Keratinocyte (primary cell): ENCODE data around the gene CWC22. TPM values are rescaled to one million over a fixed set of nuclear protein-coding genes. Genes with fewer than 3 reads are reported as not detected.

Experiments used
- DNase-seq: peaks from one replicate; pipeline ENCODE4 v3.0.0-alpha.2; 2011; ENCODE audit warnings: low read depth, missing footprints, low spot score
- FAIRE-seq: peaks from 2 replicates; lab custom pipeline; 2011; peaks lifted over from hg19 to GRCh38; lab: Jason Lieb, UNC
- H2AFZ ChIP-seq: 2 replicates; pipeline ENCODE4 v1.6.0; 2012; ENCODE audit warnings: low read length, control low read depth, inconsistent platforms; ENCODE audit not compliant: control insufficient read depth
- H3K27ac ChIP-seq: 2 replicates; pipeline ENCODE4 v1.5.1; 2011; ENCODE audit warnings: low read length; ENCODE audit not compliant: control insufficient read depth, insufficient read depth
- H3K27me3 ChIP-seq: 3 replicates; pipeline ENCODE4 v1.6.0; 2011; ENCODE audit warnings: low read length; ENCODE audit not compliant: control insufficient read depth, insufficient read depth; ENCODE audit errors: extremely low read depth
- H3K36me3 ChIP-seq, 2 experiments: 2 replicates in 1 of 2; 3 replicates in 1 of 2; pipeline ENCODE4 v1.5.1; 2011; ENCODE audit warnings: low read length in 2 of 2, mild to moderate bottlenecking in 1 of 2; ENCODE audit not compliant: control insufficient read depth in 2 of 2, insufficient read depth in 2 of 2; ENCODE audit errors: extremely low read depth in 1 of 2
- H3K4me1 ChIP-seq: 3 replicates; pipeline ENCODE4 v1.5.1; 2011; ENCODE audit warnings: low read length; ENCODE audit not compliant: control insufficient read depth, insufficient read depth; ENCODE audit errors: extremely low read depth
- H3K4me2 ChIP-seq: 3 replicates; pipeline ENCODE4 v1.6.0; 2011; ENCODE audit warnings: low read depth, low read length; ENCODE audit not compliant: control insufficient read depth, insufficient read depth; ENCODE audit errors: extremely low read depth
- H3K4me3 ChIP-seq, 3 experiments: fragments of 200-600 bp in 1 of 3; sonication (generic) in 1 of 3; 2 replicates in 2 of 3; 3 replicates in 1 of 3; pipeline ENCODE4 v1.5.1; 2011 to 2016; ENCODE audit warnings: low read length in 3 of 3, mild to moderate bottlenecking in 3 of 3, control low read depth in 2 of 3, inconsistent platforms in 1 of 3, low read depth in 1 of 3, mixed read lengths in 1 of 3, mixed run types in 1 of 3, moderate library complexity in 1 of 3; ENCODE audit not compliant: control insufficient read depth in 2 of 3, insufficient read depth in 2 of 3; ENCODE audit errors: extremely low read depth in 1 of 3
- H3K79me2 ChIP-seq: 2 replicates; pipeline ENCODE4 v1.6.0; 2012; ENCODE audit warnings: low read length; ENCODE audit not compliant: control insufficient read depth, insufficient read depth
- H3K9ac ChIP-seq: 3 replicates; pipeline ENCODE4 v1.6.0; 2011; ENCODE audit warnings: low read length; ENCODE audit not compliant: control insufficient read depth, insufficient read depth; ENCODE audit errors: extremely low read depth
- H3K9me1 ChIP-seq: 3 replicates; pipeline ENCODE4 v1.6.0; 2011; ENCODE audit warnings: low read length; ENCODE audit not compliant: control insufficient read depth, insufficient read depth; ENCODE audit errors: extremely low read depth
- H3K9me3 ChIP-seq: 2 replicates; pipeline ENCODE4 v1.5.1; 2012; ENCODE audit warnings: low read depth, low read length; ENCODE audit not compliant: control insufficient read depth
- H4K20me1 ChIP-seq: 3 replicates; pipeline ENCODE4 v1.6.0; 2011; ENCODE audit warnings: low read length; ENCODE audit not compliant: control insufficient read depth, insufficient read depth; ENCODE audit errors: extremely low read depth
- EZH2 ChIP-seq: IDR thresholded peaks from one replicate; pipeline ENCODE4 v1.6.1; 2012; ENCODE audit warnings: inconsistent platforms, mild to moderate bottlenecking, low read length, moderate library complexity
- dilution Hi-C: fragments of 300-500 bp; cut with MboI; formaldehyde crosslinking; loops from one replicate; pipeline ENCODE4 v1.7.0; 2020; ENCODE audit warnings: low sequenced_read_pairs; ENCODE audit not compliant: extremely low pct_ligation_motif_present
- polyA plus RNA-seq, 5 experiments: library from polyadenylated mRNA; depleted of rRNA in 3 of 5; stranded (reverse) in 3 of 5; stranded (forward) in 1 of 5; unstranded in 1 of 5; fragments of >200 nt; gene quantifications; 1 replicate in 1 of 5; 2 replicates in 3 of 5; 3 replicates in 1 of 5; pipeline versions ENCODE4 v1.2.1 to v1.2.3, GENCODE V29; 2011 to 2012; ENCODE audit warnings: missing spikeins in 2 of 5, low read depth in 1 of 5, low replicate concordance in 1 of 5
- small RNA-seq, 3 experiments: library from RNA; depleted of rRNA; stranded (forward); fragments of <200 nt; gene quantifications; one replicate each; pipeline ENCODE3, GENCODE V24; 2012; ENCODE audit warnings: low read depth in 3 of 3, low replicate concordance in 1 of 3; ENCODE audit not compliant: insufficient read length in 3 of 3
- TF ChIP-seq, protein P1 (sequence below), 3 experiments: IDR thresholded peaks in 1 of 3; conservative IDR thresholded peaks in 1 of 3; optimal IDR thresholded peaks in 1 of 3; 2 replicates in 2 of 3; 3 replicates in 1 of 3; pipeline versions ENCODE3 to v1.5.1; 2011; ENCODE audit warnings: low read length in 3 of 3, mild to moderate bottlenecking in 3 of 3, moderate library complexity in 2 of 3, control low read depth in 1 of 3, inconsistent platforms in 1 of 3; ENCODE audit not compliant: insufficient read depth in 2 of 3; ENCODE audit errors: extremely low read depth in 1 of 3

Gene CWC22
- polyA plus RNA-seq, 1 donor (not counting 4 experiments of a cell fraction or from before 2014, with no cell fraction given): 8.8 TPM

DNA sequence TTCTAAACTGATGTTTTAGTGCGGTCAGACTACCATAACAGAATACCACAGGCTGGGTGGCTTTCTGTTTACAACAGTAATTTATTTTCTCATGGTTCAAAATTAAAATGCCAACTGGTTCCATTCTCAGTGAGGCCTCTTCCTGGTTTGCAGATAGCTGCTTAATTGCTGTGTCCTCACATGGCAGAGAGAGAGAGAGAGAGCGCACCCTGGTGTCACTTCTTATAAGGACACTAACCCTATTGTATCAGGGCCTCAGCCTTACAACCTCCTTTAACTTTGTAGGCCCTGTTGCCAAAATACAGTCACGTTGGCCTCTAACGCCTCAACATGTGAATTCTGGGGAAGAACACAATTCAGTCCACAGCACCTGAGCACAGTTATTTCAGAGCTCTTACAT lies 108.2 kb downstream of the CWC22 start:
- Histone ChIP-seq H3K9me3 (no peaks in the 10 kb centered on the region), H3K4me2 (no peak overlapping the region), H2AFZ (no peak overlapping the region), H3K27ac (no peak overlapping the region), H3K79me2 (no peaks in the 10 kb centered on the region), H3K9me1 (no peaks in the 10 kb centered on the region), H4K20me1 (no peaks in the 10 kb centered on the region), H3K4me1 (no peaks in the 10 kb centered on the region), H3K4me3 (no peak overlapping the region), H3K9ac (no peak overlapping the region), H3K27me3 (no peaks in the 10 kb centered on the region), H3K36me3 (no peaks in the 10 kb centered on the region)
- TF ChIP-seq, protein P1, sequence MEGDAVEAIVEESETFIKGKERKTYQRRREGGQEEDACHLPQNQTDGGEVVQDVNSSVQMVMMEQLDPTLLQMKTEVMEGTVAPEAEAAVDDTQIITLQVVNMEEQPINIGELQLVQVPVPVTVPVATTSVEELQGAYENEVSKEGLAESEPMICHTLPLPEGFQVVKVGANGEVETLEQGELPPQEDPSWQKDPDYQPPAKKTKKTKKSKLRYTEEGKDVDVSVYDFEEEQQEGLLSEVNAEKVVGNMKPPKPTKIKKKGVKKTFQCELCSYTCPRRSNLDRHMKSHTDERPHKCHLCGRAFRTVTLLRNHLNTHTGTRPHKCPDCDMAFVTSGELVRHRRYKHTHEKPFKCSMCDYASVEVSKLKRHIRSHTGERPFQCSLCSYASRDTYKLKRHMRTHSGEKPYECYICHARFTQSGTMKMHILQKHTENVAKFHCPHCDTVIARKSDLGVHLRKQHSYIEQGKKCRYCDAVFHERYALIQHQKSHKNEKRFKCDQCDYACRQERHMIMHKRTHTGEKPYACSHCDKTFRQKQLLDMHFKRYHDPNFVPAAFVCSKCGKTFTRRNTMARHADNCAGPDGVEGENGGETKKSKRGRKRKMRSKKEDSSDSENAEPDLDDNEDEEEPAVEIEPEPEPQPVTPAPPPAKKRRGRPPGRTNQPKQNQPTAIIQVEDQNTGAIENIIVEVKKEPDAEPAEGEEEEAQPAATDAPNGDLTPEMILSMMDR (optimal IDR thresholded peaks at IDR 0.05 in 1 of 3, IDR thresholded peaks at IDR 0.05 in 1 of 3, conservative IDR thresholded peaks at IDR 0.05 in 1 of 3; ENCODE audit: extremely low read depth in 1 of 3, insufficient read depth in 2 of 3, low read length in 3 of 3): peak; percentile 45 to 57 (median 52)
- no peak for TF ChIP-seq EZH2
- dilution Hi-C loops: no loop called here
- FAIRE-seq (peak; percentile 9), DNase-seq (peak; percentile 2)

Small RNA genes within 50 kb of the gene (small RNA-seq; reads per million reads assigned to genes)
- gene RF00416: 0 reads per million in 3 experiments

Other genes starting within 250 kb of the CWC22 start
- 0.05 to 0.17 TPM (median 0.15 TPM) in 3 replicates for gene ZNF385B, start 145.7 kb downstream of the CWC22 start, polyA plus RNA-seq